RWPE1 (cell line): ENCODE data around the gene GLS2.

ENCODE experiments used
- CTCF ChIA-PET: fragments of 350-600 bp; sonication (Branson Sonifier 250); formaldehyde crosslinking; extraction: SDS; loops from one replicate; lab custom pipeline; 2021; lab: Yijun Ruan, JAX
- POLR2A ChIA-PET: fragments of 400-600 bp; formaldehyde crosslinking; extraction: SDS; loops from one replicate; lab custom pipeline; 2020; ENCODE audit warnings: antibody characterized with exemption; ENCODE audit not compliant: low non-redundant PET; lab: Yijun Ruan, JAX
- DNase-seq: peaks from one replicate; pipeline ENCODE4 v3.0.0; 2012; ENCODE audit warnings: low spot score
- H3K27ac ChIP-seq: fragments of 450-650 bp; 2 replicates; pipeline ENCODE4 v1.5.1; 2017
- CTCF ChIP-seq: fragments of 450-650 bp; conservative IDR thresholded peaks from 2 replicates; pipeline ENCODE4 v1.5.1; 2017; ENCODE audit warnings: low read depth, mild to moderate bottlenecking

GLS2 gene

GRCh38 chr12:56488041-56488955, at the start of gene GLS2:
Gene GLS2 (minus strand): TSS chr12:56488161. CDS start chr12:56488118, 43 bp downstream.
- peak; percentile 94 for DNase-seq
- CTCF ChIA-PET: interaction anchor here (0.6 to 1.0 kb wide), 3 partner anchors 298 to 937 kb away, joined by 3 to 5 read pairs (median 4); no protein-coding TSS in a partner anchor
- POLR2A ChIA-PET: interaction anchor here (0.6 kb wide), 1 partner anchor 407 kb away, joined by 3 read pairs; no protein-coding TSS in a partner anchor
- H3K27ac ChIP-seq: peak within 1 kb of the TSS; percentile 37; the same call in 1 of the 2 replicates
- TF ChIP-seq CTCF: no peak

- DNase-seq: no peak
- POLR2A ChIA-PET: no interaction called here
- no peak overlapping the region for H3K27ac ChIP-seq
- CTCF ChIA-PET: no interaction called here
- no peak for TF ChIP-seq CTCF
Observed at GRCh38 chr12:56537546-56537945, 49.6 kb upstream of the GLS2 start.

- POLR2A ChIA-PET: no interaction called here
- H3K27ac ChIP-seq: no peak overlapping the region; the same call in 1 of the 2 replicates
- CTCF ChIA-PET: interaction anchor here (1.5 kb wide), 1 partner anchor 16 kb away, joined by 5 read pairs; no protein-coding TSS in a partner anchor
- TF ChIP-seq CTCF: no peak
- DNase-seq: no peak
Observed at GRCh38 chr12:56530390-56531055, 42.6 kb upstream of the GLS2 start.

- ChIA-PET CTCF (no interaction called here), POLR2A (no interaction called here)
- no peak for DNase-seq
- TF ChIP-seq CTCF: no peak
- peak overlapping the region; percentile 42; the same call in 1 of the 2 replicates for H3K27ac ChIP-seq
Observed at GRCh38 chr12:56529656-56530055, 41.7 kb upstream of the GLS2 start.

- ChIA-PET CTCF (interaction anchor here (0.6 kb wide), 1 partner anchor 17 kb away, joined by 3 read pairs; no protein-coding TSS in a partner anchor), POLR2A (no interaction called here)
- peak overlapping the region; percentile 57 for H3K27ac ChIP-seq
- DNase-seq: no peak
- TF ChIP-seq CTCF: no peak
Observed at GRCh38 chr12:56528846-56529245, 40.9 kb upstream of the GLS2 start.
